Activated CD4-positive, alpha-beta memory T cell treated with anti-CD3 and anti-CD28 coated beads, Interleukin-2, amount 10 ng/mL, durations not matched to agents 7 days and 5 days (primary cell): ENCODE results near the gene FMN1. TPM values are rescaled to one million over a fixed set of nuclear protein-coding genes. Genes with fewer than 3 reads are reported as not detected.

Experiments used
- CTCF ChIA-PET: fragments of 350-600 bp; sonication (Branson Sonifier 250); formaldehyde crosslinking; loops from one replicate; lab custom pipeline; 2021; ENCODE audit warnings: antibody characterized with exemption, inconsistent platforms; lab: Charles Lee
- POLR2A ChIA-PET: fragments of 350-600 bp; sonication (Branson Sonifier 250); formaldehyde crosslinking; loops from one replicate; lab custom pipeline; 2021; ENCODE audit warnings: antibody characterized with exemption; lab: Charles Lee
- DNase-seq: peaks from one replicate; pipeline ENCODE4 v3.0.0-alpha.2; 2020
- H3K27ac Mint-ChIP-seq: one replicate; pipeline ENCODE4 v1.8.0; 2021; ENCODE audit warnings: mild to moderate bottlenecking, mixed read lengths
- H3K27me3 Mint-ChIP-seq: one replicate; pipeline ENCODE4 v1.8.0; 2021; ENCODE audit warnings: mixed read lengths
- H3K36me3 Mint-ChIP-seq: one replicate; pipeline ENCODE4 v1.8.0; 2021; ENCODE audit warnings: low read depth, mixed read lengths
- H3K4me1 Mint-ChIP-seq: one replicate; pipeline ENCODE4 v1.8.0; 2021; ENCODE audit warnings: mixed read lengths
- H3K4me3 Mint-ChIP-seq: one replicate; pipeline ENCODE4 v1.8.0; 2021; ENCODE audit warnings: mild to moderate bottlenecking, mixed read lengths
- H3K9me3 Mint-ChIP-seq: one replicate; pipeline ENCODE4 v1.8.0; 2021; ENCODE audit warnings: mixed read lengths
- total RNA-seq, 2 experiments: library from RNA; stranded (reverse); gene quantifications; one replicate each; pipeline ENCODE4 v1.2.3, GENCODE V29; 2021

Gene FMN1
- total RNA-seq, 2 experiments from 2014 or later, result 0.03 to 0.15 TPM

- H3K27me3 Mint-ChIP-seq, result peaks cover 7% of the 10 kb centered on the region
- no peaks in the 10 kb centered on the region for H3K4me1 Mint-ChIP-seq
- no peak overlapping the region for H3K27ac Mint-ChIP-seq
- ChIA-PET POLR2A (no interaction called here), CTCF (no interaction called here)
- H3K9me3 Mint-ChIP-seq, result no peaks in the 10 kb centered on the region
- no peak overlapping the region for H3K4me3 Mint-ChIP-seq
- no peak for DNase-seq
- H3K36me3 Mint-ChIP-seq, result no peaks in the 10 kb centered on the region
These were observed 431.2 kb downstream of the FMN1 start for GRCh38 chr15:32763295-32763694.

- Mint-ChIP-seq H3K36me3 (no peaks in the 10 kb centered on the region), H3K27me3 (peaks cover 22% of the 10 kb centered on the region), H3K9me3 (no peaks in the 10 kb centered on the region), H3K4me1 (no peaks in the 10 kb centered on the region), H3K27ac (no peak overlapping the region), H3K4me3 (no peak overlapping the region)
- CTCF ChIA-PET, result no interaction called here
- DNase-seq, result no peak
- POLR2A ChIA-PET, result no interaction called here
These were observed 437.1 kb downstream of the FMN1 start for GRCh38 chr15:32757426-32757825.

DNA sequence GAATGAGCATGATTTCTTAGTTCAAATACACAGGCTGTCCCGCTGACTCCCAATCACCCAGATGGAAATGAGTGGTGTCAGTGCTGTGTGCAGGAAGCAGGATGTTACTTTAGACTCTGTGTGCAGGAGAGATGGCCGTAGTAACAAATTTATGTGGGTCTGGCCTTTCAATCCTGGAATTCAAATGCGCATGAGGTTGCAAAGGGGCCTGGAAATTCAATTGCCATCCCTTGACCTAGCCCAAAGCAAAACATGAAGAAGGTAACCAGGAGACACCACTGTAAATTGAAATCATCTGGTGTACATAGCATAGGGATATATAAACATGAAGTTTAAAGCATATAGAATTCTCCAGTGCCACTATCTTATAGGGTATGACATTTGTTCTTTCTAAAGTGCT, 443.5 kb downstream of the FMN1 start:
- no peak overlapping the region for H3K4me3 Mint-ChIP-seq

GRCh38 chr15:32747921-32748342, 446.6 kb downstream of the FMN1 start:
- Mint-ChIP-seq H3K36me3 (no peaks in the 10 kb centered on the region), H3K4me1 (no peaks in the 10 kb centered on the region), H3K4me3 (no peak overlapping the region), H3K27ac (no peak overlapping the region), H3K27me3 (peaks cover 13% of the 10 kb centered on the region), H3K9me3 (no peaks in the 10 kb centered on the region)
- ChIA-PET CTCF (no interaction called here), POLR2A (no interaction called here)
- no peak for DNase-seq

More for the DNA sequence above, 443.5 kb downstream of the FMN1 start:
- Mint-ChIP-seq H3K27me3 (peaks cover 12% of the 10 kb centered on the region), H3K27ac (no peak overlapping the region), H3K36me3 (no peaks in the 10 kb centered on the region), H3K4me1 (no peaks in the 10 kb centered on the region), H3K9me3 (no peaks in the 10 kb centered on the region)
- CTCF ChIA-PET, result no interaction called here
- no peak for DNase-seq
- POLR2A ChIA-PET, result no interaction called here

GRCh38 chr15:32746116-32746857, 448.2 kb downstream of the FMN1 start:
- Mint-ChIP-seq H3K27ac (no peak overlapping the region), H3K9me3 (no peaks in the 10 kb centered on the region), H3K36me3 (no peaks in the 10 kb centered on the region), H3K27me3 (peaks cover 16% of the 10 kb centered on the region), H3K4me3 (no peak overlapping the region), H3K4me1 (no peaks in the 10 kb centered on the region)
- CTCF ChIA-PET, result no interaction called here
- POLR2A ChIA-PET, result no interaction called here
- no peak for DNase-seq

DNA sequence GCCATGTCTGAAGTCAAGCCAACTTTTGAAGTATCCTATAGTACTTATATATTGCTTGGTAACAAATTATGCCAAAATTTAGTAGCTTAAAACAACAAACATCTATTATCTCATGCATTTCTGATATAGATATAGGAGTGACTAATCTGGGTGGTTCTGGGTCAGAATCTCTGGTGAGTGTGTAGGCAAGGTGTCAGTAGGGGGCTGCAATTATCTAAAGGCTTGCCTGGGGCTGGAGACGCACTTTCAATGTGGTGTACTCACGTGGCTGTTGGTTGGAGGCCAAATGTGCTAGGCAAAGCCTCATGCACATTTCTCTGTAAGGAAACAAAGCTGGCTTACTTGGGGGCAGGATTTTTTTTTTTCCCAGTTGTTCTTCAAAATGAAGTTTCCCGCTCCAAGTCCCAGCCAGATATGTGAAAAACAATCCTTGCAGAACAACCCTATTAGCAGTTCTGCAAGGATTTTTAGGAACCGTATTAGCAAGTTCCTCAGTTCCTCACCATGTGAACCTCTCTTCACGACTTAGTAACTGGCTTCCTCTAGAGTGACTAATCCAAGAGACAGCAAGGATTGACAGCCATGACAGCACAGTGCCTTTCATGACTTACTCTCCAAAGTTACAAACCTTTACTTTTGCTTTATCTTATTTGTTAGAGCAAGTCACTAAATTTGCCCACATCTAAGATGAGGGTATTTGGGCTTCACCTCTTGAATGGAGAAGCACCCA, 450.9 kb downstream of the FMN1 start:
- Mint-ChIP-seq H3K27ac (no peak overlapping the region), H3K27me3 (peaks cover 28% of the 10 kb centered on the region), H3K9me3 (no peaks in the 10 kb centered on the region), H3K4me1 (no peaks in the 10 kb centered on the region), H3K36me3 (no peaks in the 10 kb centered on the region), H3K4me3 (no peak overlapping the region)
- ChIA-PET CTCF (no interaction called here), POLR2A (no interaction called here)
- DNase-seq, result no peak

DNA sequence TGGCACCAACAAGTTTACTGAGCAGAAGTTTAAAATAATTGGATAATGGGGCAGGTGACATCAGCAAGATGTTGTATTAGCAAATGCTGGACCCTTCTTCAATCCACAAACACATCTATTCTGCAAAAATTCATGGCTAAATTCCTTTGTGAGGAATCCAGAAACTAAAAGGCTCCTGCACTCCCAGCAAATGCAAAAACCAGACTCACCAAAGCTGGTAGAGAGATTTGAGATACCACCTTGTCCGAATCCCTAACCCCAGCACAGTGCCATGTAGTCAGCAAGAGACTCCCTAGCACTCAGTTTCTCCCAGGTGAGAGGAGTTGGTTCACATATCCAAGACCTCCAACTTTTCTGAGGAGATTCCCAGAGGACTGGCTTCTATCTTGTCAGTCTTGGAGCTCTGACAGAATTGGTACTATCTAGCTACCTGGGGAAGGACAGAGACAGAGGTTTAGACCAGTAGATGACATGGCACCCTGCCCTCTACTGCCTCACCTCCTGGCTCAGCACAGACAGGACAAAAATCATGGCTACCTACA, 454.9 kb downstream of the FMN1 start:
- no peak for DNase-seq
- no peak overlapping the region for H3K27ac Mint-ChIP-seq
- peaks cover 36% of the 10 kb centered on the region for H3K27me3 Mint-ChIP-seq
- no peak overlapping the region for H3K4me3 Mint-ChIP-seq
- H3K4me1 Mint-ChIP-seq, result no peaks in the 10 kb centered on the region
- CTCF ChIA-PET, result no interaction called here
- no peaks in the 10 kb centered on the region for H3K36me3 Mint-ChIP-seq
- no peaks in the 10 kb centered on the region for H3K9me3 Mint-ChIP-seq
- POLR2A ChIA-PET, result no interaction called here

GRCh38 chr15:32738666-32739065, 455.8 kb downstream of the FMN1 start:
- no peak for DNase-seq
- Mint-ChIP-seq H3K27me3 (peaks cover 36% of the 10 kb centered on the region), H3K36me3 (no peaks in the 10 kb centered on the region), H3K4me1 (no peaks in the 10 kb centered on the region), H3K27ac (no peak overlapping the region), H3K9me3 (no peaks in the 10 kb centered on the region), H3K4me3 (no peak overlapping the region)
- ChIA-PET POLR2A (no interaction called here), CTCF (no interaction called here)

- H3K27me3 Mint-ChIP-seq, result peaks cover 43% of the 10 kb centered on the region
- no peak for DNase-seq
- no peaks in the 10 kb centered on the region for H3K9me3 Mint-ChIP-seq
- H3K4me3 Mint-ChIP-seq, result no peak overlapping the region
- ChIA-PET CTCF (no interaction called here), POLR2A (no interaction called here)
- no peaks in the 10 kb centered on the region for H3K4me1 Mint-ChIP-seq
- H3K27ac Mint-ChIP-seq, result no peak overlapping the region
- H3K36me3 Mint-ChIP-seq, result no peaks in the 10 kb centered on the region
These were observed 457.2 kb downstream of the FMN1 start for GRCh38 chr15:32737304-32737703.

- no peak for DNase-seq
- H3K36me3 Mint-ChIP-seq, result no peaks in the 10 kb centered on the region
- ChIA-PET CTCF (no interaction called here), POLR2A (no interaction called here)
- no peak overlapping the region for H3K27ac Mint-ChIP-seq
- H3K27me3 Mint-ChIP-seq, result peaks cover 46% of the 10 kb centered on the region
- H3K9me3 Mint-ChIP-seq, result no peaks in the 10 kb centered on the region
- H3K4me3 Mint-ChIP-seq, result no peak overlapping the region
- H3K4me1 Mint-ChIP-seq, result no peaks in the 10 kb centered on the region
These were observed 457.8 kb downstream of the FMN1 start for GRCh38 chr15:32736701-32737061.

GRCh38 chr15:32735989-32736700, 458.4 kb downstream of the FMN1 start:
- Mint-ChIP-seq H3K9me3 (no peaks in the 10 kb centered on the region), H3K4me3 (no peak overlapping the region), H3K27me3 (peaks cover 46% of the 10 kb centered on the region), H3K27ac (no peak overlapping the region), H3K4me1 (no peaks in the 10 kb centered on the region), H3K36me3 (no peaks in the 10 kb centered on the region)
- ChIA-PET POLR2A (no interaction called here), CTCF (no interaction called here)
- no peak for DNase-seq

GRCh38 chr15:32733281-32733680, 461.2 kb downstream of the FMN1 start:
- Mint-ChIP-seq H3K9me3 (no peaks in the 10 kb centered on the region), H3K27me3 (peaks cover 45% of the 10 kb centered on the region)

DNA sequence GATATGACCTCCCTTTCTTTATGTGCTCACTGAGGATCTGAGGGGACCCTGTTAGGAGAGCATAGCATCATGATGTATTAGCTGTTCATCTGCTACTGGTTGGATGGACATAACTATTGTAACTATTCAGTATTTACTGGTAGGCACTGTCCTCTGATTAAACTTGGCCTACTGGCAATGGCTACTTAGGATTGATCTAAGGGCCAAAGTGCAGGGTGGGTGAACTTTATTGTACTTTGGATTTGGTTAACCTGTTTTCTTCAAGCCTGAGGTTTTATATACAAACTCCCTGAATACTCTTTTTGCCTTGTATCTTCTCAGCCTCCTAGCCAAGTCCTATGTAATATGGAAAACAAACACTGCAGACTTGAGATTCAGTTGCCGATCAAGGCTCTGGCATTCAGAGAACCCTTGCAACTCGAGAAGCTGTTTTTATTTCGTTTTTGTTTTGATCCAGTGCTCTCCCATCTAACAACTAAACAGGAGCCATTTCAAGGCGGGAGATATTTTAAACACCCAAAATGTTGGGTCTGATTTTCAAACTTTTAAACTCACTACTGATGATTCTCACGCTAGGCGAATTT, 461.8 kb downstream of the FMN1 start:
- no peaks in the 10 kb centered on the region for H3K36me3 Mint-ChIP-seq
- H3K4me3 Mint-ChIP-seq, result no peak overlapping the region
- no peaks in the 10 kb centered on the region for H3K9me3 Mint-ChIP-seq
- no peak overlapping the region for H3K27ac Mint-ChIP-seq
- ChIA-PET POLR2A (no interaction called here), CTCF (no interaction called here)
- no peaks in the 10 kb centered on the region for H3K4me1 Mint-ChIP-seq
- H3K27me3 Mint-ChIP-seq, result peaks cover 48% of the 10 kb centered on the region
- DNase-seq, result no peak

More at GRCh38 chr15:32733281-32733680, 461.2 kb downstream of the FMN1 start:
- DNase-seq, result no peak
- no peaks in the 10 kb centered on the region for H3K4me1 Mint-ChIP-seq
- no peak overlapping the region for H3K27ac Mint-ChIP-seq
- no peaks in the 10 kb centered on the region for H3K36me3 Mint-ChIP-seq
- POLR2A ChIA-PET, result no interaction called here
- no peak overlapping the region for H3K4me3 Mint-ChIP-seq
- CTCF ChIA-PET, result no interaction called here
